Heart right ventricle (tissue), 16 donors: Measurements from ENCODE around the gene SGCA. TPM values are rescaled to one million over a fixed set of nuclear protein-coding genes. Genes with fewer than 3 reads are reported as not detected.

ENCODE experiments used
- ATAC-seq, 8 donors: fragments of 200-7000 bp; cut with Tn5 transposase; one replicate each; pipeline ENCODE4 v1.9.1; 2020; ENCODE audit warnings: mild to moderate bottlenecking in 8 of 8, moderate library complexity in 8 of 8, moderate number of reproducible peaks in 1 of 8
- DNase-seq, 2 donors: peaks; one replicate each; pipeline ENCODE4 v3.0.0-alpha.2; 2020
- H3K27ac ChIP-seq, 10 donors: fragments of 200-600 bp; sonication (generic) in 2 of 10; one replicate each; pipeline versions ENCODE4 v1.5.0 to v1.8.0; 2020 to 2022; ENCODE audit warnings: mild to moderate bottlenecking in 3 of 10
- H3K27me3 ChIP-seq, 7 donors: fragments of 200-600 bp; one replicate each; pipeline ENCODE4 v1.8.0; 2021 to 2022; ENCODE audit warnings: mild to moderate bottlenecking in 2 of 7
- H3K36me3 ChIP-seq, 9 donors: fragments of 200-600 bp; sonication (generic) in 1 of 9; one replicate each; pipeline versions ENCODE4 v1.5.0 to v1.8.0; 2020 to 2022; ENCODE audit warnings: mild to moderate bottlenecking in 2 of 9
- H3K4me1 ChIP-seq, 9 donors: fragments of 200-600 bp; sonication (generic) in 1 of 9; one replicate each; pipeline versions ENCODE4 v1.5.0 to v1.8.0; 2020 to 2022; ENCODE audit warnings: mild to moderate bottlenecking in 4 of 9
- H3K4me3 ChIP-seq, 10 donors: fragments of 200-600 bp; sonication (generic) in 2 of 10; one replicate each; pipeline versions ENCODE4 v1.5.0 to v1.8.0; 2020 to 2022; ENCODE audit warnings: mild to moderate bottlenecking in 7 of 10, moderate library complexity in 2 of 10
- H3K9me3 ChIP-seq, 11 donors: fragments of 200-600 bp in 10 of 11; sonication (generic) in 2 of 11; one replicate each; pipeline versions ENCODE4 v1.5.0 to v1.8.0; 2013 to 2022; ENCODE audit warnings: mild to moderate bottlenecking in 2 of 11, control low read depth in 1 of 11, moderate library complexity in 1 of 11
- WGBS, 2 donors: extraction: QIAGEN DNeasy Blood & Tissue Kit; methylation state at CpG; one replicate each; pipeline ENCODE4 v1.1.7; 2013; ENCODE audit warnings: inconsistent platforms in 1 of 2; 5-methylcytosine and 5-hydroxymethylcytosine counted together
- intact Hi-C, 10 donors: fragments of 100-400 bp; cut with DNase I; formaldehyde crosslinking; loops; one replicate each; pipeline versions ENCODE4 v1.11.1 to v1.14.2; 2022
- polyA plus RNA-seq, 2 donors: library from polyadenylated mRNA; stranded (reverse); fragments of 200-250 nt; gene quantifications; one replicate each; pipeline ENCODE4 v1.2.3, GENCODE V29; 2013
- total RNA-seq, 10 donors: library from RNA; stranded (reverse); fragmentation: NEBNext Ultra II Directional in 3 of 10; extraction: Animal tissue kit (Norgen Biotek cat#: 25700) in 3 of 10; gene quantifications; one replicate each; pipeline versions ENCODE4 v1.2.1 to v1.2.4, GENCODE V29; 2021 to 2023
- TF ChIP-seq, protein P1 (sequence below), 9 donors: fragments of 200-600 bp; sonication (generic) in 2 of 9; IDR thresholded peaks; one replicate each; pipeline versions ENCODE4 v1.5.0 to v1.8.0; 2021 to 2022; ENCODE audit warnings: antibody characterized with exemption in 9 of 9, mild to moderate bottlenecking in 5 of 9, moderate library complexity in 1 of 9
- donor health status: Arrhythmogenic right ventricular cardiomyopathy.
- donor health status: ischemic (EF 13 %, LVEDD 7.1; RV severe dilation, severe dysfunction).
- donor health status: healthy with polysubstance abuse.
- donor health status: DM: no; HTN: yes; CAD: no.
- donor health status: DM: no; HTN: no; CAD: no.
- donor health status: ischemic (EF 25% LVEDD 6.9; RV normal size, moderate dysfunction).
- donor health status: ischemic (EF 25% LVEDD 5.7; RV mildly dilated, moderate dysfunction).
- donor health status: healthy.
- donor health status: DM: yes; HTN: yes; CAD: no.
- donor health status: Ischemic cardiomyopathy.
- donor health status: ischemic (EF 35%, LVEDD 5.7; RV mildly dilated, moderate dysfunction).
- donor health status: nonischemic (EF 11% LVEDD 7.7; RV severe dilation, severe dysfunction).
- donor health status: DM: yes; HTN: yes; CAD: no.
- donor health status: PGD.
- donor health status: ischemic (EF 29% LVEDD 5.4; RV normal size, mild dysfunction).
- donor health status: nonischemic (EF 23%, LVEDD 6.1; RV moderate dilation, normal function).

The SGCA gene
- total and polyA plus RNA-seq, 12 donors = 136 to 314 (median 158) TPM

DNA sequence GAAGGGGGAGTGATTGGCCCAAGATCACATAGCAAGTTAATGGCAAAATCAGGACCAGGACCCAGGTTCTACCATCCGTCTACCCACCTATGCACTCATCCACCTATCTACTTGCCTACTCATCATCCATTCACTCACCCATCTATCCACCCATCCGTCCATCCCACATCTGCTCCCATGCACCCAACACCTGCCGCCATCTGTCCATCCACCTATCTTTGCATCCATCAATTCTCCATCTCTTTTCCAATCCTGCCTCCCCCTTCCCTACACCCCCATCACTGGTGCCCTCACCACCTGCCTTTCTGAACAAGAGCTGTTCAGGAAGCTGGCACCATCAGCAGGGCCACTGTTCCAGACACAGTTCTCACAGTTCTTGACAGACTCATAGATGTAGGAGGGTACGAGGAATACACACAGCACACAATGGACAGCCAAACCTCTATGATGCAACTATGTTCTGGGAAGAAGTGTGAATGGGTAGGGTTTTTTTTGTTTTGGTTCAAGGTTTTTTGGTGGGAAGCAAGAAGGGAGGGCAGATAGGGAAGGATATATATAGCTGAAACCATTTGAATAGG is 40.3 kb upstream of the SGCA start:
- DNase-seq (no peak), ATAC-seq (no peak)
- Histone ChIP-seq H3K4me3 (no peak overlapping the region), H3K27me3 (peaks cover 0 to 39% (median 0%) of the 10 kb centered on the region in 7 donors), H3K36me3 (no peaks in the 10 kb centered on the region), H3K27ac (no peak overlapping the region), H3K4me1 (peaks cover 8 to 41% (median 25%) of the 10 kb centered on the region in 9 donors), H3K9me3 (no peaks in the 10 kb centered on the region)
- TF ChIP-seq, protein P1, sequence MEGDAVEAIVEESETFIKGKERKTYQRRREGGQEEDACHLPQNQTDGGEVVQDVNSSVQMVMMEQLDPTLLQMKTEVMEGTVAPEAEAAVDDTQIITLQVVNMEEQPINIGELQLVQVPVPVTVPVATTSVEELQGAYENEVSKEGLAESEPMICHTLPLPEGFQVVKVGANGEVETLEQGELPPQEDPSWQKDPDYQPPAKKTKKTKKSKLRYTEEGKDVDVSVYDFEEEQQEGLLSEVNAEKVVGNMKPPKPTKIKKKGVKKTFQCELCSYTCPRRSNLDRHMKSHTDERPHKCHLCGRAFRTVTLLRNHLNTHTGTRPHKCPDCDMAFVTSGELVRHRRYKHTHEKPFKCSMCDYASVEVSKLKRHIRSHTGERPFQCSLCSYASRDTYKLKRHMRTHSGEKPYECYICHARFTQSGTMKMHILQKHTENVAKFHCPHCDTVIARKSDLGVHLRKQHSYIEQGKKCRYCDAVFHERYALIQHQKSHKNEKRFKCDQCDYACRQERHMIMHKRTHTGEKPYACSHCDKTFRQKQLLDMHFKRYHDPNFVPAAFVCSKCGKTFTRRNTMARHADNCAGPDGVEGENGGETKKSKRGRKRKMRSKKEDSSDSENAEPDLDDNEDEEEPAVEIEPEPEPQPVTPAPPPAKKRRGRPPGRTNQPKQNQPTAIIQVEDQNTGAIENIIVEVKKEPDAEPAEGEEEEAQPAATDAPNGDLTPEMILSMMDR (IDR thresholded peaks at IDR 0.05) = no peak
- intact Hi-C loops = no loop called here
- 96 to 97% methylated on average over 4 of the region's 4 CpGs for WGBS, 2 donors

DNA sequence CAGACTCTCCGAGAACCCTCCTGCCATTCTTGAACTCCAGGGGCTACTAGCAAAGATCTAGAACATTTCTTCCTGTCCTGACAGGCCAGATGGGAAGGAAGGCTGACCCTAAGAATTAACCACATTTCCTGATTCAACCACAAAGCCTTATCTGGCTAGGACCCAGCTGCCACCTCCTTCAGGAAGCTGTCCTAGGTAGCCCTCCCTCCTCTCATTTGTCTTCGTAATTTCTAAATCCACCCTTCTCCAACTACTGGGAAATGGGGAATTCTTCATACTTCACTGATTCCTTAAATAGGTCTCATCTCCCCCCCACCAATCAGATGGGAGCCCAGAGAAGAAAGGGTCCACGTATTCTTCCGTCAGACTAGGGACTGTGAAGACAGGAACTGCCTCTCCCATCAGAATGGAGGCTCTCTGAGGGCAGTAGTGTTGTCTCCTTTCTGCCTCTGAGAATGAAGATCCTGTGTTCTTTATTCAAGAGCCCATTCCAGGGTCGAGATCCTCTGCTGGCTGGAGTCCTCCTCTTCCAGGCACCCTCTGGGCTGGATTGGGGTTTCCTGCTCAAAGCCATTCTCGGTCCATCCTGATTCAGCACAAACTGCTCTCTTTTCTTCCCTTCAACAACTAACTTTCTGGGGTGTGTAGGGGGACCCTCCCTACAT is 38.0 kb upstream of the SGCA start:
- intact Hi-C loops = no loop called here
- WGBS, 2 donors = 65 to 70% methylated on average over 6 of the region's 6 CpGs
- Histone ChIP-seq H3K27ac (no peak overlapping the region), H3K36me3 (peaks cover 0 to 3% (median 0%) of the 10 kb centered on the region in 9 donors), H3K4me1 (peaks cover 12 to 60% (median 37%) of the 10 kb centered on the region in 9 donors), H3K27me3 (peaks cover 0 to 40% (median 0%) of the 10 kb centered on the region in 7 donors), H3K9me3 (no peaks in the 10 kb centered on the region), H3K4me3 (no peak overlapping the region)
- no peak for ATAC-seq
- no peak for DNase-seq
- TF ChIP-seq, protein P1 (IDR thresholded peaks at IDR 0.05) = no peak

DNA sequence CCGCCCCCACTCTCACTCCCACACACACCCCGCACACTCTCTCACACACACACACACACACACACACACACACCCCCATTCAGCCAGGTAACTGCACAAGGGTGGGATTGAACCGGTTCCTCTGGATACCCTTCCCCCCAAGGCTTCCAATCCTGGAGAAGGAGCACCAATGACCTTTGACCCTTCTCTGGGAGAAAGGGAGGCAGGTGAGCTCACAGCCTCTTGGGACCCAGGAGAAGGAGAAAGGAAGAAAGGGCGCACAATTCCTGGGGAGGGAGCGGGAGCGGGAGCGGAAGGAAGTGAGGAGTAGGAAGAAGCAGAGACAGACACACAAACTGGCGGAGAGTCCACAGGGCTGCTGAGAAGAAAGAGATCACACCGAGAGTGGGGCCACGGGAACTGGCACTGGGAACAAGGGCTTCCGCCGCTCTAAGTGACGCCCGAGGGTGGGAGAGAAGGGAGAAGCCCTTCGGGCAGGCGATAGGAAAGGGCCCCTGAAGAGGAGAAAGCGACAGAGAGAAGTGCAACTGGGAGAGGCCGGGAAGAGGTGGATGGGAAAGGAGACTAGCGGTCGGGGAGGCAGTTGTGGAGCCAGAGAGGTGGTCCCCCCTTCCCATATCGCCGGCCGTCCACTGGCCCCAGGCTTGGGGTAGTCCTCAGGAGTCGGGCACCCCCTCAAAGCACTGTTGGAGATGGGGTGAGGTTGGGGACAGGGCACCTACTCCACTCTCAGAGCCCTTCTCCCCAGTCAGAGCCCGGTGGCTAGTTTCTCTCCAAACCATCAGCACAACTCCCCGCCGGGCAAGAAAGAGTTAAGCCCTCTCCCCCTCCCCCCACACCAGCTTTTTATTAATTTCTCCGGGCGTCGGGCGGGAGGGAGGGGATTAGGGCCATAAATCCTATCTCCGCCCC is 37.1 kb upstream of the SGCA start:
- peaks cover 14 to 63% (median 41%) of the 10 kb centered on the region in 9 donors for H3K4me1 ChIP-seq
- peak overlapping the region in 4 of 10 donors; percentile 4 to 52 (median 27) for H3K27ac ChIP-seq
- intact Hi-C loops = no loop called here
- ATAC-seq (no peak), DNase-seq (no peak)
- H3K36me3 ChIP-seq = peaks cover 0 to 9% (median 0%) of the 10 kb centered on the region in 9 donors
- peak overlapping the region; percentile 33 to 58 (median 55) for H3K4me3 ChIP-seq
- WGBS, 2 donors = 27 to 28% methylated on average over 32 of the region's 32 CpGs
- H3K9me3 ChIP-seq = no peaks in the 10 kb centered on the region
- TF ChIP-seq, protein P1 (IDR thresholded peaks at IDR 0.05) = no peak
- peaks cover 0 to 40% (median 0%) of the 10 kb centered on the region in 7 donors for H3K27me3 ChIP-seq

DNA sequence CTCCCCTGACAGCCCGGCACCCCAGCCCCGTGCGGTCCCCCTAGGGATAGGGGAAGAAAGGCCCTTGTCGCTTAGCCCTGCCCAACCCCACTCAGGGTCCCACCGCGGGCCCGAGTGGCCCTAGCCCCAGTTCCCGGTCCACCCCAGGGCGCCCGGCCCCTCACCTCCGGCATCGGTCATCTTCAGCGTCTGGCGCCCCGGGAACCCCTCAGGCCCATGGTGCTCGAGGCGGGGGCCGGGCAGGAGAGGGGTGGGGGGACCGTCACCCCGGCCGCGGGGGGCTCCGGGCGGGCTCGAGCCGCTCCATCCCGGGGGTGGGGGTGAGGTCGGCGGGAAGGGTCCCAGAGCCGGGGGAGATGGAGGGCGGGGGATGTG is 36.5 kb upstream of the SGCA start:
- Histone ChIP-seq H3K27ac (peak overlapping the region in 3 of 10 donors; percentile 4 to 34 (median 20)), H3K36me3 (peaks cover 0 to 13% (median 0%) of the 10 kb centered on the region in 9 donors), H3K4me3 (peak overlapping the region; percentile 33 to 58 (median 55)), H3K4me1 (peaks cover 14 to 65% (median 43%) of the 10 kb centered on the region in 9 donors), H3K9me3 (no peaks in the 10 kb centered on the region), H3K27me3 (peaks cover 0 to 40% (median 0%) of the 10 kb centered on the region in 7 donors)
- DNase-seq = no peak
- ATAC-seq = peak in 1 of 8 donors; percentile 3
- 2 to 3% methylated on average over 26 to 31 of the region's 31 CpGs for WGBS, 2 donors
- intact Hi-C loops = no loop called here
- TF ChIP-seq, protein P1 (IDR thresholded peaks at IDR 0.05) = no peak
